PC-3 (cell line): ENCODE measurements around the gene SLC34A3.

Source experiments
- CTCF ChIP-seq: fragments of 300-600 bp; sonication (generic); conservative IDR thresholded peaks from 2 replicates; pipeline ENCODE4 v1.5.1; 2017; ENCODE audit warnings: antibody characterized with exemption, low read depth, mild to moderate bottlenecking, low read length
- EZH2 ChIP-seq: fragments of 300-600 bp; sonication (generic); IDR thresholded peaks from one replicate; pipeline ENCODE4 v1.6.1; 2017; ENCODE audit warnings: antibody characterized with exemption, mild to moderate bottlenecking, low read length; ENCODE audit not compliant: unreplicated experiment
- EZH2phosphoT487 ChIP-seq: fragments of 300-600 bp; sonication (generic); IDR thresholded peaks from 2 replicates; pipeline ENCODE4 v1.6.1; 2018; ENCODE audit warnings: mild to moderate bottlenecking, antibody characterized with exemption, low read length, borderline replicate concordance

GRCh38 chr9:137218754-137219271 lies 11.9 kb upstream of the SLC34A3 start:
- TF ChIP-seq CTCF (no peak), EZH2 (no peak), EZH2phosphoT487 (no peak)
